ENCODE results near the gene MAPK12.

Gene MAPK12

GRCh38 chr22:50252082-50253045 is 9.1 kb downstream of the MAPK12 start:
- no peak for DNase-seq (ENCODE audit: low read depth, low spot score)

- DNase-seq (ENCODE audit: low read depth, low spot score), result no peak
Observed at GRCh38 chr22:50251477-50252081, 9.9 kb downstream of the MAPK12 start.

GRCh38 chr22:50250555-50251476 is 10.7 kb downstream of the MAPK12 start, which contains the start of gene HDAC10:
TSS of gene HDAC10 (minus strand) at chr22:50251265. CDS start at chr22:50251032, 233 bp downstream.
- no peak for DNase-seq (ENCODE audit: low read depth, low spot score)

GRCh38 chr22:50250249-50250554 is 11.3 kb downstream of the MAPK12 start:
- DNase-seq (ENCODE audit: low read depth, low spot score), result no peak

- DNase-seq (ENCODE audit: low read depth, low spot score), result no peak
Observed at GRCh38 chr22:50249341-50250248, 11.9 kb downstream of the MAPK12 start.

- no peak for DNase-seq (ENCODE audit: low read depth, low spot score)
Observed at GRCh38 chr22:50248196-50249081, 13.0 kb downstream of the MAPK12 start.

- DNase-seq (ENCODE audit: low read depth, low spot score), result no peak
Observed at GRCh38 chr22:50247748-50248147, 13.7 kb downstream of the MAPK12 start.

- no peak for DNase-seq (ENCODE audit: low read depth, low spot score)
Observed at GRCh38 chr22:50246242-50247175, 15.0 kb downstream of the MAPK12 start.

GRCh38 chr22:50245214-50246072 is 16.0 kb downstream of the MAPK12 start:
- DNase-seq (ENCODE audit: low read depth, low spot score), result no peak

- peak; percentile 74 for DNase-seq (ENCODE audit: low read depth, low spot score)
Observed at GRCh38 chr22:50244420-50245213, 16.9 kb downstream of the MAPK12 start, which contains the start of gene TUBGCP6. TSS of gene TUBGCP6 (minus strand) at chr22:50245023. CDS start at chr22:50244459, 564 bp downstream.

- no peak for DNase-seq (ENCODE audit: low read depth, low spot score)
Observed at GRCh38 chr22:50243685-50244419, 17.6 kb downstream of the MAPK12 start.

GRCh38 chr22:50242406-50242949 is 19.0 kb downstream of the MAPK12 start:
- no peak for DNase-seq (ENCODE audit: low read depth, low spot score)

GRCh38 chr22:50238755-50239154 is 22.7 kb downstream of the MAPK12 start:
- DNase-seq (ENCODE audit: low read depth, low spot score), result no peak

GRCh38 chr22:50236731-50237409 is 24.6 kb downstream of the MAPK12 start:
- no peak for DNase-seq (ENCODE audit: low read depth, low spot score)

- no peak for DNase-seq (ENCODE audit: low read depth, low spot score)
Observed at GRCh38 chr22:50233223-50233622, 28.3 kb downstream of the MAPK12 start.
